ENCODE measurements around the gene TXNDC2. TPM values are rescaled to one million over a fixed set of nuclear protein-coding genes. Genes with fewer than 3 reads are reported as not detected.

The TXNDC2 gene
- total and polyA plus RNA-seq, 10 of the 15 experiments (the other 5 are each of a cell fraction or from before 2014, with no cell fraction given): 0.04 to 0.07 (median 0.06) TPM; not detected in 7

DNA sequence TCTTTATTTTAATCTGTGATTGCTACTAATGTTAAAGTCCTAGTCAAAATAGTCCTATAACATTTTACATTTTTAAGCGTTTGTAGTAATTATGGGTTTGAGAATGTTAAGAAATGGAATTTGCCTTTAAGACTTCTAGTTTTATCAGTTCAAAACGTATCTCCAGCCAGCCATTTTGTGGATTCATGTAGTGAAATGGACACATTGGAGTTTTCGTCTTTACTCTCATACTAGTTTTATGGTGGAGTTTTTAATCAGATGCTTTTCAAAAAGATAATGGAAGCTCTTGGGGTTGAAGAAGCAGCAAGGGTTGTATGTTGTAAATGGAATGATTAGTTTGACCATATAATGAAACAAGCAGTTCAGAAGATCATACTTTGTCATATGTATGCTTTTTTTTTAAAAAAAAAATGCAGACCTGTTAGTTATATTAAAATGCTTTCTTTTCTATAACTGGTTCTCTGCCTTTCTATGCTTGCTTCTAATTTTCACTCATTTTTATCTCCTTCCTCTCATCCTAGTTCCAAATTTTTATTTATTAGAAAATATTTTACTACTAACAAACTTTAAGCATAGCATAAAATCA, 44.6 kb downstream of the TXNDC2 start:
- SMC1A ChIA-PET (ENCODE audit: uncharacterized antibody, unreplicated experiment): no interaction called here
- Histone ChIP-seq H3K9me3 (replicated peaks; ENCODE audit: control insufficient read depth, insufficient read depth, low read length) (no peaks in the 10 kb centered on the region), H3K4me1 (ENCODE audit: control insufficient read depth, insufficient read depth, low read length) (peaks cover 18% of the 10 kb centered on the region), H2AFZ (ENCODE audit: control insufficient read depth, low read depth, low read length) (no peak overlapping the region), H3K27me3 (replicated peaks in 1 of 2; ENCODE audit: control insufficient read depth in 2 of 2, insufficient read depth in 2 of 2, low read length in 1 of 2) (no peaks in the 10 kb centered on the region), H3K27ac (ENCODE audit: control insufficient read depth, insufficient read depth) (no peak overlapping the region), H3K4me3 (no peak overlapping the region), H3K4me2 (ENCODE audit: control insufficient read depth, insufficient read depth) (no peak overlapping the region), H4K20me1 (ENCODE audit: control insufficient read depth, insufficient read depth) (peaks cover 8% of the 10 kb centered on the region), H3K9ac (ENCODE audit: control insufficient read depth, insufficient read depth, low read length) (no peak overlapping the region), H3K79me2 (ENCODE audit: control insufficient read depth, insufficient read depth, low read length) (peaks cover 76% of the 10 kb centered on the region), H3K36me3 (ENCODE audit: control insufficient read depth in 2 of 2, insufficient read depth in 2 of 2, low read length in 1 of 2) (peaks cover 5 to 17% of the 10 kb centered on the region in 2 experiments)
- DNase-seq (ENCODE audit: low read depth, low spot score) (no peak), ATAC-seq (no peak), FAIRE-seq (no peak)
- no TSS peak for BruUV-seq (replicated peaks)
- 91% methylated on average over 3 of the region's 3 CpGs for WGBS (ENCODE audit: insufficient coverage, insufficient replicate concordance, low lambda C conversion rate, missing lambda C conversion rate)
- in situ Hi-C loops (cut with MboI): no loop called here
- TF ChIP-seq TCF7 (IDR thresholded peaks at IDR 0.05; ENCODE audit: borderline replicate concordance) (no peak), GATAD2B (conservative IDR thresholded peaks at IDR 0.05; ENCODE audit: low read depth) (no peak), NR2F1 (conservative IDR thresholded peaks at IDR 0.05) (no peak), RB1 (IDR thresholded peaks at IDR 0.05; ENCODE audit: borderline replicate concordance) (no peak), MTA2 (IDR thresholded peaks at IDR 0.05; ENCODE audit: low read depth) (no peak), ZNF274 (IDR thresholded peaks at IDR 0.05; ENCODE audit: insufficient read depth, insufficient read length) (no peak), CUX1 (IDR thresholded peaks at IDR 0.05; ENCODE audit: insufficient replicate concordance, low read depth, low read length) (no peak), PAX8 (IDR thresholded peaks at IDR 0.05) (no peak), LARP7 (IDR thresholded peaks at IDR 0.05) (no peak), EZH2 (IDR thresholded peaks at IDR 0.05; ENCODE audit: borderline replicate concordance, control insufficient read depth, low read depth, low read length) (no peak), TCF3 (IDR thresholded peaks at IDR 0.05; ENCODE audit: borderline replicate concordance, insufficient read depth, low read depth, low read length) (no peak), CREB1 (IDR thresholded peaks at IDR 0.05; ENCODE audit: low read depth) (no peak), SIX5 (IDR thresholded peaks at IDR 0.05; ENCODE audit: low read depth, low read length, severe bottlenecking) (no peak), KDM1A (IDR thresholded peaks at IDR 0.05; ENCODE audit: borderline replicate concordance) (no peak), POLR2AphosphoS2 (IDR thresholded peaks at IDR 0.05; ENCODE audit: low read depth, low read length) (no peak)
- TF ChIP-seq, protein P1, sequence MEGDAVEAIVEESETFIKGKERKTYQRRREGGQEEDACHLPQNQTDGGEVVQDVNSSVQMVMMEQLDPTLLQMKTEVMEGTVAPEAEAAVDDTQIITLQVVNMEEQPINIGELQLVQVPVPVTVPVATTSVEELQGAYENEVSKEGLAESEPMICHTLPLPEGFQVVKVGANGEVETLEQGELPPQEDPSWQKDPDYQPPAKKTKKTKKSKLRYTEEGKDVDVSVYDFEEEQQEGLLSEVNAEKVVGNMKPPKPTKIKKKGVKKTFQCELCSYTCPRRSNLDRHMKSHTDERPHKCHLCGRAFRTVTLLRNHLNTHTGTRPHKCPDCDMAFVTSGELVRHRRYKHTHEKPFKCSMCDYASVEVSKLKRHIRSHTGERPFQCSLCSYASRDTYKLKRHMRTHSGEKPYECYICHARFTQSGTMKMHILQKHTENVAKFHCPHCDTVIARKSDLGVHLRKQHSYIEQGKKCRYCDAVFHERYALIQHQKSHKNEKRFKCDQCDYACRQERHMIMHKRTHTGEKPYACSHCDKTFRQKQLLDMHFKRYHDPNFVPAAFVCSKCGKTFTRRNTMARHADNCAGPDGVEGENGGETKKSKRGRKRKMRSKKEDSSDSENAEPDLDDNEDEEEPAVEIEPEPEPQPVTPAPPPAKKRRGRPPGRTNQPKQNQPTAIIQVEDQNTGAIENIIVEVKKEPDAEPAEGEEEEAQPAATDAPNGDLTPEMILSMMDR (IDR thresholded peaks at IDR 0.05 in 2 of 3, conservative IDR thresholded peaks at IDR 0.05 in 1 of 3; ENCODE audit: control insufficient read depth in 2 of 3, extremely low read depth in 1 of 3, insufficient read depth in 1 of 3, low read depth in 3 of 3, low read length in 3 of 3): no peak
- POLR2A ChIA-PET: no interaction called here
- RAD21 ChIA-PET (ENCODE audit: unreplicated experiment): no interaction called here
- intact Hi-C loops (cut with micrococcal nuclease; ENCODE audit: unreplicated experiment): no loop called here
- CTCF ChIA-PET: no interaction called here
